DMS 273 (cell line): ENCODE data around the gene LAMP2.
"Not testable (repeated sequence)": the region's sequence is repeated elsewhere in the genome, so short reads cannot be mapped to it uniquely, and the experiment has no call there.

Source experiments
- DNase-seq: peaks from one replicate; lab custom pipeline; 2025; ENCODE audit not compliant: unreplicated experiment; lab: John Stamatoyannopoulos, UW

The LAMP2 gene

DNA sequence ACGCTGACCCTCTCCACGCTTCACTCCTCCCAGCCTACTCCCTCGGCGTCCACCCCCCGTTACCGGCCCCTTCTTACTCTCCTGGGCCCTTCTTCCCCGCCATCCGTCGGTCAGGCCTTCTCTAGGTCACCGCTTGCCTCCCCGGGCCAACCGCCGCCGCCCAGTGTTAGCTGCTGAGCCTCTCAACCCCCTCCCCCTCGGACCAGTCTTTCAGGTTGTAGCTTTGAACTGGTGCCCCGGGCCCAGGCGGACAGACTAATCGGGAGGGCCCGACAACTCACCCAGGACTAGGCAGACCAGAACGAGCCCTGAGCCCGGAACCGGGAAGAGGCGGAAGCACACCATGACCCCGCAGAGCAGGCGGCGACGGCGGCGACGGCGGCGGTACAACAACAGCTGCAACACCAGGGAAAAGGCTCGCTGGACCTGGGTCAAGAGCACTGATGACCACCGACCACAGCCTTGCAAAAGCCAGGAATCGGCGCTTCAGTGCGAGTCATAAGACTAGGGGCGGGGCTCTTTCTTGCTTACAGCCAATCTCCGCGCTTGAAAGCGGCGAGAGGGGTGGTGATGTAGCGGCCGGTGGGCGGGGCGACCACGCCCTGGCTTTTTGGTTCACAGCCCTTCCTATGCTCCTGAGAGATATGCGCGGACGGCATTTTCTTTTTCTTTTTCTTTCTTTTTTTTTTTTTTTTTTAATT lies at the start of gene LAMP2:
TSS of gene LAMP2 (minus strand) at position 472 of the 701 bp plus-strand sequence. CDS start at position 345, 127 bp downstream.
- peak; percentile 94 for DNase-seq

- DNase-seq = no peak
These were observed 48.8 kb upstream of the LAMP2 start for GRCh38 chrX:120517936-120518335.

DNA sequence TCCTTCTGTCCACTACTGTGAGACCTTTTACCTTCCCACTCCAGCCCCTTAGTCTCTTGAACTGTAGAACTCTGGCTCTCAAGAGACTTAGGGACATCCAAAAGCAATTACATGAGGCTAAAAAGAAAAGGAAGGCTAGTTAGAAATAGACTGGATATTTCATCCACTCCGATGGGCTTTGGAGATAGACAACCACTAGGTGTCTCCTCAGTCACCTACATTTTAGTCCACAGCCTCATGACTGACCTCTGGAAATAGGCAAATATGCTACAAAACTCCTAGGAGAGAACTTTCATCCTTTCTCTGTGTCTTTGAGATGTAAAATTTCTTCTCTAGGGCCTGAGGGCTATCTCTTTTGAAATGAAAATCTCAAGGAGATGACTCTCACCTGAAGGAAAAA lies 45.1 kb upstream of the LAMP2 start:
- peak; percentile 55 for DNase-seq

DNA sequence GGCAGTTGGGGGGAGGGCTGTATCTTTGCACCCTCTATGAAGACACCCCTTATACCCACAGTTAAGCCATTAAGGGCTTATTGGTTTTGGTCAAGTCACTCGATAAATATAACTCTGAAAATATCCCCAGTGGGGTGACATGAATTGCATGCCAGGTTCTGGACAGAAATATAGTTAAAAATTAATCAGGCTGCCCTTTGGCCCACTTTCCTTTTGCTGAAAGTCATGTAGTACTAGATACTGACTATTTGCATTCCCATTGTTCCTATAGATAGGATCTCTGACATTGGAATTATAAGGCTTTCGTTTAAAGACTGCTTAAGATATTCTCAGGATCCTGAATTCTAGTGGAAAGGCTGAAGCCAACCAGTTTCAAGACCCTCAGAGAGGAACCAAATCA lies 43.5 kb upstream of the LAMP2 start:
- no peak for DNase-seq

- DNase-seq = no peak
These were observed 43.1 kb upstream of the LAMP2 start for GRCh38 chrX:120512222-120512621.

- no peak for DNase-seq
These were observed 35.5 kb upstream of the LAMP2 start for GRCh38 chrX:120504569-120504968.

DNA sequence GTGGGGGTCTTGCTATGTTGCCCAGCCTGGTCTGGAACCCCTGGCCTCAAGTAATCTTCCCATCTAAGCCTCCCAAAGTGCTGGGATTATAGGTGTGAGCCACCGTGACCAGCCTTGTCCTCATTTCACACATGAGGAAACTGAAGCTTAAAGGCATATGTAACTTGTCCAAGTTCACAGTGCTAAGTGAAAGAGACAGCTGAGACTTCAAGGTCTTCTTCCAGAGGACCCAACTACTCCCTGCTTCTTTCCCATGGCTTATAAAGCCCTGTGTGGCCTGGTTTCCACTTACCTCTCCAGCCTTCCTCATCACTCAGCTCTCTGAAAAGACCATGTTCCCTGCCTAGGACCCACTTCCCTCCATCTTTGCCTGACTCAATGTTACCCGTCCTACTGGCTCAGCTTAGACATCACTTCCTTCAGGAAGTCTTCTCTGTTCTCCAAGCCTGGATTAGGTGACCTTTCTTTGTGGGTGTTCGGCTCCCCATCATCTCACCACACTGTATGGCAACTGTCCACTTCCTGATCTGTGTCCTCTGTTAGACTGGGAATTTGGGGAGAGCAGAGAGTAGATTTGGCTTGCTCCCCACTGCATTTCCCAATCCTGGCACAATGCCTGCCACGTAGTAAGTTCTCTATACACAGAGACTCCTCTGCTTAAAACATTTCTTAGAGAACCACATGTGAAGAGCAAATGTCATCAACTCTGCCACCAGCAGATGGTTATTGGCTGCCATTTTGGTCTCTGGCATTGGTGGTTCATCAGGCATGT lies 30.4 kb upstream of the LAMP2 start:
- DNase-seq = no peak

- not testable (repeated sequence) for DNase-seq
These were observed 21.0 kb upstream of the LAMP2 start for GRCh38 chrX:120490119-120490518.

DNA sequence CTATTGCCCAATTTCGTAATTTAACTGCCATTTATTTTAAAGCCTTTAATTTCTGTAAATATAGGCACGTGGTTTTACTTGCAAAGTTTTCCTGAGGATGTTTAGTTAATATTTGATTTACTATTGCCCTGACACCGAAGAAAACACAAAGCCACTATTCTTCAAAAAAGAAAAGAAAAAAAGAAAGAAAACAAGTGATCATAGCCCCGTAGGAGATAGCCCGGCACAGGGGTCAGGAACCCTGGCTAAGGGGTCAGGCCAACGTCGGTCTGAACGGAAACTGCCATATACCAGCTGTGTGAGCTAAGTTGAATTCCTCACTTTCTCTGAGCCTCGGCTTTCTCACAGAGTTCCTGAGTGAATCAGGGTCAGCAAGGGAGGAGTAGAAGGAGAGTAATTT lies 17.7 kb upstream of the LAMP2 start:
- no peak for DNase-seq

GRCh38 chrX:120485638-120486520 lies 16.8 kb upstream of the LAMP2 start:
- peak; percentile 95 for DNase-seq

GRCh38 chrX:120485315-120485637 lies 16.2 kb upstream of the LAMP2 start:
- DNase-seq = no peak

DNA sequence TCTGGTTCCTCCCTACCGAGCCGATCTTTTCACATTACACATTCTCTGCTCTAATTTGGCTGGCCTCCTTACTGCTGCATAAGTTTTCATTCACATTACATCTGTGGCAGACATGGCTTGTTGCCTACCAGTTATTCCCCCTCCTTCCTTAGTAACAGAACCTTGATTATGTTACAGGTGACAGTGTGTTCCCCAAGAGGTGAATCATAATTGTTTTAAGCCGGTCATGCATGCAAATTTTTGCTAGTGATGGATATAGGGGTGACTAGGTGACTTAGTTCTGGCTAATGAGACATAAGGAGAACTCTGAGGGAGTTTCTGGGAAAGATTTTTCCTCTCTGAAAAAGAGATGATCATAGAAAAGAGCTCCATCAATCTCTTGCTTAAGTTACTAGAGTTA lies 8.4 kb upstream of the LAMP2 start:
- no peak for DNase-seq

GRCh38 chrX:120476714-120477113 lies 7.6 kb upstream of the LAMP2 start:
- no peak for DNase-seq

GRCh38 chrX:120475447-120475846 lies 6.4 kb upstream of the LAMP2 start:
- peak; percentile 49 for DNase-seq

DNA sequence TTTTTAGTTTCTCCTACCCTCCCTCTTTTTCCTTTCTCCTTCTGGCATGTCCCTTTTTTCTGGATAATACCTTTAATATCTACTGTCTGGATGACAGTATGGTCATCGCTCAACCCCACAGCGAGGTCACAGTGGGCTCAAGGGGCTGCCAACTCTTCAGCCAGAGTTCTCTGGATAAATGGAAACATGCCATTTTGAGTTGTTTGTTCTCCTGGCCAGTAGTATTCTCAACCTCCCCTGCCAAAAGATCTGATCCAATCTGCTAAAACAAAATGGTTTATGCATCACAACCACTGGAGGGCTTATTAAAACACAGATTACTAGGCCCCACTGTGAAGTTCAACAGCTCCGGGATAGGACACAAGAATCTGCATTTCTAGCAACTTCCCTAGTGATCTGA lies 5.0 kb upstream of the LAMP2 start:
- DNase-seq = no peak

DNA sequence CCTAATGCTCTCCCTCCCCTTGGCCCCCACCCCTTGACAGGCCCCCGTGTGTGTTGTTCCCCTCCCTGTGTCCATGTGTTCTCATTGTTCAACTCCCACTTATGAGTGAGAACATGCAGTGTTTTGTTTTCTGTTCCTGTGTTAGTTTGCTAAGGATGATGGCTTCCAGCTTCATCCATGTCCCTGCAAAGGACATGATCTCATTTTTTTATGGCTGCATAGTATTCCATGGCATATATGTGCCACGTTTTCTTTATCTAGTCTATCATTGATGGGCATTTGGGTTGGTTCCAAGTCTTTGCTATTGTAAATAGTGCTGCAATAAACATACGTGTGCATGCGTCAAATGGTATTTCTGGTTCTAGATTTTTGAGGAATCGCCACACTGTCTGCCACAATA lies 561 bp upstream of the LAMP2 start:
- not testable (repeated sequence) for DNase-seq

DNA sequence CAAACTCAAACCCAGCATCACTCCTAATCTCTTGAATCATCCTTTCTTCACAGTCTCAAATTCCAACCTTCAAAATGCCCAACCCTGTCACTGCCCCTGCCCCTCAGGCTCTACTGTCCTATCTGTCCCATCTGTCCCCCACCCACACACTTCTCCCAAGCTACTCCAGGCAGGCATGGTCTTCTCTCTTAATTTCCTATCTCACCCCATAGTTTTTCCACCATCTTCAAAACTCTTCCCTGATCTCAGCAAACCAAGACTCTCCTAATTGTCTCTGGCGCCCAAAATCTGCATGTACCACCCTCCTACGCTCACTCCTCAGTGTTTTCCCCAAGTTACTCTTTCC lies 644 bp downstream of the LAMP2 start:
- DNase-seq = no peak

DNA sequence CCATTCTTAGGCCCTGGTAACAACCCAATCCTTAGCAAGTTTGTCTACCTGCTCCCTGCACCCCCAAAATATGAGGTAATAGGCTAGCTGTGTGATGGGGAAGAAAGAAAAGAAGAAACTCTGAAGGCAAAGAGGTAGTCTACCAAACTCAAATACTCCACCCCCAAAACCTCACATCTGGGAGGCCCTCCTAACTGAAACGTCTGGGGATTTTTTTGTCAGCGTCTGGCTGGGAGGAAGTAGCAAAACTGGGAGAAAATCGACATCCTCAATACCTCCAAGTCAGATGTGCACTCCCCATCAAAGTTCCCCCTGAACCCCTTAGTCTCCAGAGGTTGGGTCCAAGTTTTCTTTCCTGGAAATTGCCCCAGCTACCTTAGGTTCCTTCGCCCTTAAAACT lies 1.0 kb downstream of the LAMP2 start:
- no peak for DNase-seq

DNA sequence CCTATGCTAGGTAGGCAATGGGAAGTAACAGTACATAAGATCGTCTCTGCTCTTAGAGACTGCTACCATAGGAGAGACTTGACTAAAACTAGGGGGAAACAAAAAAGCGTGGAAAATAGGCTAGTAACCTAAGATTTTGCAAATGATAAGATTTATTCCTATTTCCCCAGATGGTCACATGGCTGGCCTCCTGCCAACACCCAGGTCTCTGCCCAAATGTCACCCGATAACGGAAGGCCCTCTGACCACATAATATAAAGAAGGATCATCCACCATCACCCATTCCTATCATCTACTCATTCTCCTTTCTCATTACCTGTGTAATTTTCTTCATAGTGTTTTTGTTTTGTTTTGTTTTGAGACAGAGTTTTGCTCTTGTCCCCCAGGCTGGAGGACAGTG lies 4.7 kb downstream of the LAMP2 start:
- peak; percentile 27 for DNase-seq

DNA sequence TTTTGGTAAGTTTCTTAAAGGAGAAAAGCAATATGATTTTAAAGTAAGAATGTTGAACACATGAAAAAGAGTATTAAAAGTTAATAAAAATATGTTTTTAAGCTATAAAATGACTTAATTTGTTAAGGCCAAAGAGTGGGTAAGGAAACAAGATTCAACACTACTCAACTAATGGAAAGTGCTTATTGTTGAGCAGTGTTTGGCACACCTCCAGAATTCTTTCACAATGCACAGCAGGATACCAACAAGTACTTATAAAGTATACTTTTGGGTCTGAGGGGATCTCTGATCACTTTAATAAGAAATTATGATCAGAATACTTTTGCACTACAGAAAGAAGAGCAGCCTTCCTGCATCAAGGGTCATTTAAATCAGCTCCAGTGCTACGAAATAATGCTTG lies 5.9 kb downstream of the LAMP2 start:
- peak; percentile 42 for DNase-seq

- DNase-seq = no peak
These were observed 6.7 kb downstream of the LAMP2 start for GRCh38 chrX:120462370-120462769.

GRCh38 chrX:120459309-120459708 lies 9.8 kb downstream of the LAMP2 start:
- DNase-seq = peak; percentile 37
